NCI-H2029 treated with DMSO at 0.1 percent for 48 hours (cell line): Measurements from ENCODE around the gene PLB1.

Experiments used
- DNase-seq: peaks from one replicate; lab custom pipeline; 2025; lab: John Stamatoyannopoulos, UW

PLB1 gene

DNA sequence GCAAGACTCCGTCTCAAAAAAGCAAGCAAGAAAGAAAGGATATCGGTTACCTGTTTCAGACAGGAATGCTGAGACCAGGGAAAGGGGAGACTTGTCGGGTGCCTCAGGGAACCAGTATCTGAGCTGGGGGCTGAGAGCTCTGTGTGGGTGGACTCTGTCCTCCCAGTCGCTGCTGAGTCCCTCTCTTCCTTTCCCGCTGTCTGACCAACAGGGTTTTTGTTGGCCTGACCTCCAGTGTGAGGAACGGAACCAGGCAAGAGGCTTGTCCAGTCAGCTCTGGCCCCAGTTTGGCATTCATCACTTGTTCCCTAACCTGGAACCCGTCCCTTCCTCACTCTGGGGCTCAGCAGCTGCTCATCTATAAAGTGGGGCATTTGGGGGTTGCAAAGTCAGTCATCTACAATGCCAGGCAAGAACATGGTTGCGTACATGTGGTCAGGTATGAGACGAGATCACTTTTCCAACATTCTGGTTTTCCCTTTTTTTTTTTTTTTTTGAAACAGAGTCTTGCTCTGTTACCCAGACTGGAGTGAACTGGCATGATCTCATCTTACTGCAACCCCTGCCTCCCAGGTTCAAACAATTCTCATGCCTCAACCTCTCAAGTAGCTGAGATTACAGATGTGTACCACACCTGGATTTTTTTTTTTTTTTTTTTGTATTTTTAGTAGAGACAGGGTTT, 116.4 kb downstream of the PLB1 start:
- DNase-seq: no peak

DNA sequence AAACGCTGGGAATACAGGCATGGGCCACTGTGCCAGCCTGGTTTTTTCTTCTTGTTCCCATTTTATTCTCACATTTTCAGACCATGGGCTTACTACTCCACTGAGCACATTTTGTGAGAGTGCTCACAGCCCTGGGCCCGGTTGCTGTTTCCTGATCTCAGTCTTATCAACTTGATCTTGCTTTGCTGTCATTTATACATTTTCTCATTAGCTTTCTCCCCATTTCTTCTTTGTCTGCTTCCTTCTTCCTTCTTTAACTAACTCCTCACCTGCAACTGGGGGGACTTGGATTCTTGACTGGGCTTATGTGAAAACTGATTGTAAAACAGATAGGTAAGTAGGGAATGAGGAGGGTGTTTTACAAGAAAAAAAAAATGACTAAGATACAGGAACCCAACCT, 117.3 kb downstream of the PLB1 start:
- DNase-seq: no peak

DNA sequence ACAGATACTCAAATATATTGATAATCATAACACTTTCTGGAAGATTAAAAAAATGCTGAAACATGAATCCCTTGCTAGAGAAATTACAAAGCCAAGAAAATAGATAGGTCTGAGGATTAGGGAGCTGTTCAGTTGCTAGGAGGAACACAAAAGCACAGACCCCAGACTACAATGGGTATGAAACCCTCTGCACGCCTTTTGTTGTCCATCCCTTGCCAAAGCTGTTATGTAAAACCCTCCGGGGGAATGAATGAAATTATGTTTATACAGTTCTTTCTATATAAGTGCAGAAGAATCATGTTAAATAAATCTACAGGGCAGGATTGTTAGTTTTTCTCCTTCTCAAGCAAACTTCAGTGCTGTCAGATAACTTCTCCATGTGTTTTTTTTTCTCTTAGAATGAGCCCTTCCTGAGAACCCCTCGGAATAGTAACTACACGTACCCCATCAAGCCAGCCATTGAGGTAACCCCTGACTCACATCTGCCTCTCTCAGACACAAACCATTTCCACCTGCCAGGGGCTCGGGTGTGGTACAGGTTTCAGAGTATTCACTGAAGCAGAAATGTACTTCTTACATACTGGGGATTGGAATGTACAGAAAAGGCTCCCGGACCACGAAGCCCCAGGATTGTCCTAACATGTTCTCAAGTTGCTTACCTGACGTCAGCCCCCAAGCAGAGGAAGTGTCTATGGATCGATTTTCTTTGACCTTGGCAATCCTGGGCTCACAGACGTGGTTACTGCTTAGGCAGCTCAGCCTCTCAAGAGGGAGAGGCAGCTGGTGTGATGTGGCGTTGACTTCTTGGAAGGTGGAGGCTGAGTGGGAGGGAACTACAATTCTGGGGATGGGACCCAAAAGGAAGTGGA, 118.0 kb downstream of the PLB1 start:
- DNase-seq: peak; percentile 11

DNA sequence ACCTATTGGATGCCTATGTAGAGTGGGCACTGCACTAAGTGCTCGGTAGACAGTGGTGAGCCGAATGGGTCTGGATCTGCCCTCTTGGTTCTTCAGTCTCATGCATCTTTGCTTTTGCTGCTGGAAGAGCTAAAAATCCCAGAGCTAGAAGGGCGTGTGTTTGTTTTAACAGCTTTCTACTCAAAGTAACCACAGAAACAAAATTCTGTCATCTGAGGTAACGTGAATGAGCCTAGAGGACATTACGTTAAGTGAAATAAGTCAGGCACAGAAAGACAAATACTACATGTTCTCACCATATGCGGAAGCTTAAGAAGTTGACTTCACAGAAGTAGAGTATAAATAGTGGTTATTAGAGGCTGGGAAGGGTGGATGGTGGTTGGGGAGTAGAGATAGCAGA, 119.8 kb downstream of the PLB1 start:
- no peak for DNase-seq

DNA sequence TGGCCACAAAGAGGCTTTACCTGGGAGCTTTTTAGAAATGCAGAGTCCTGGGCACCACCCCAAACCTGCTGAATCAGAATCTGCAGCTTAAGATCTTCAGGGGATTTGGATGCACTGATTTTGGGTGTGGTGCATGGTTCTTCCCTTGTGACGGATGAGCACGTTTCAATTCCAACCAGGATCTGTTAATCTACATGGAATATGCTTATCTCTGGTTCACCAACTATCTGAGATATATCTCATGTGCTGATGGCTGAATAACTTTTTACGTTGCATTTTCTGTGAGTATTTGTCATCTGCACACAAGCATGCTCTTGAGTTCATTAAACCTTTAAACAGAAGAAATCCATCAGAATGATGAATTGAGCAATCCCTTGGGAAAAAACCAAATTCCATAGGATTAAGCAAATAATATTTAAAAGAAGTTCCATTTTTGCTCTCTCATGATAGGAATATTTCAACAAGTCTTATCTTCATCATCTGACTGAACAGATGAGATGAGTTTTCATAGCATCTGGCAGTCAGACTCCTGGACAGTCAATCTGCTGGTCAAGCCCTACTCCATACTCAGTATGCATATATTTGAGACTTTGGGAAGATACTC, 120.6 kb downstream of the PLB1 start:
- no peak for DNase-seq

DNA sequence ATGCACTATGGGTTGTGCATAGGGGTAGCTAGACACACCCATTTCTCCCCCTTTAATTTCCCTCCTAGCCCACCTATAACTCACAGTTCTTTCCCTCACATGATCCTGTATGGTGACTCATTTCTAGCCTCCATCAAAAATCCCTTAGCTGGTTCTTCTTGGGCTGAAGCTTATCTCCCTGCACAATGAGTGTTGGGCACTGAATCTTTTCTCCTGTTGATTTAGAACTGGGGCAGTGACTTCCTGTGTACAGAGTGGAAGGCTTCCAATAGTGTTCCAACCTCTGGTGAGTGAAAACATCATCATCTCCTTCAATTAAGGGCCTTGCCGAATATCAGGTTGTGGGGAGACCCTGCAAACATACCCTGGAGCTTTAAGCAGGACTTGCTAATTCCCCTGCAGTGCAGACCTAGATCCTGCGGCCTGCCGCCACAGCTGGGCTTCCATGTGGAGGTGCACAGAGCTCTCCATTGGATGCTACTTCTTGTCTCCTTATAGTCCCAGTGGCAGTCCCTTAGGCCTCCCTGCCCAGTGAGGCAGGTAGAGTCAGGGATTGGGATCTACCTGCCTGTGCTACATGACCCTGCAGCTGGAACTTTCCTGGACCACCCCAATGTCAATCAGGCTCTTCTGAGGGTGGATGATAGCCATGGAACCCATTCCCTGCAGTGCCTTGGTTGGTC, 121.8 kb downstream of the PLB1 start:
- no peak for DNase-seq

DNA sequence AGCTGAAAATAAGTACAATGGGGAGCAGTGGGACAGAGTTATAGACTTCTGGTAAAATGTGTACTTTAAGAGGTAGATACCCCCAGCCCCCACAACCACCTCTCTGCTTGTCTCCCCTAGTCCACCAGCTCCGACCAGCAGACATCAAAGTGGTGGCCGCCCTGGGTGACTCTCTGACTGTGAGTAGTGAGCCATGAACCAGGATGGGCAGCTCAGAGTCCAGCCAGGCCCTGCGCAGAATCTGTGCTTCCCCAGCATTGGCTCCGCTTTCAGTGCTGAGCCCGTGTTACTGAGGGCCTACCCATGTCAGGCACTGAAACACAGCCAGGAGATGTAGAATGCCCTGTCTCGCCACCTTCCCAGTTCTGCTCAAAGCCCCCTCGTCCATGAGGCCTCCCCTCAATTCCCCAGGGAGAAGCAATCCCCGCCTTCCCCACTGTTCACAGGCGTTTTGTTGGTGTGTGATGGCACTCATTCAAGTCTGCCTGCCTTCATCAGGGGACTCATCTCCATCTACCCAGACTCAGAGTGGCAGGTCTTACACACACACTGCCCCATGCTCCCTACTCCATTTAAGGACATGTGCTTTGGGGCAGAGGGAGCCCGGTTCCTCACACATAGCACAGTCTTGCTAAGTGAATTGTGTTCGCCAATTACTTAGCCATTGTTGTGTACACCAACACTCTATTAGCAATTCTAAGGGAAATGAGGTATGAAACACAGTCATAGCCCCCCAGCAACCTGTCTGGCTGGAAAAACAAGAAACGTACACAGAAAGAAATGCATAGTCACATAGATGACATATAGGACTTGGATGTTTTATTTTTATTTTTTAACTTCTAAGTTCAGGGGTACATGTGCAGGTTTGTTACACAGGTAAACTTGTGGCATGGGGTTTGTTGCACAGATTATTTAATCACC, 122.6 kb downstream of the PLB1 start:
- no peak for DNase-seq

DNA sequence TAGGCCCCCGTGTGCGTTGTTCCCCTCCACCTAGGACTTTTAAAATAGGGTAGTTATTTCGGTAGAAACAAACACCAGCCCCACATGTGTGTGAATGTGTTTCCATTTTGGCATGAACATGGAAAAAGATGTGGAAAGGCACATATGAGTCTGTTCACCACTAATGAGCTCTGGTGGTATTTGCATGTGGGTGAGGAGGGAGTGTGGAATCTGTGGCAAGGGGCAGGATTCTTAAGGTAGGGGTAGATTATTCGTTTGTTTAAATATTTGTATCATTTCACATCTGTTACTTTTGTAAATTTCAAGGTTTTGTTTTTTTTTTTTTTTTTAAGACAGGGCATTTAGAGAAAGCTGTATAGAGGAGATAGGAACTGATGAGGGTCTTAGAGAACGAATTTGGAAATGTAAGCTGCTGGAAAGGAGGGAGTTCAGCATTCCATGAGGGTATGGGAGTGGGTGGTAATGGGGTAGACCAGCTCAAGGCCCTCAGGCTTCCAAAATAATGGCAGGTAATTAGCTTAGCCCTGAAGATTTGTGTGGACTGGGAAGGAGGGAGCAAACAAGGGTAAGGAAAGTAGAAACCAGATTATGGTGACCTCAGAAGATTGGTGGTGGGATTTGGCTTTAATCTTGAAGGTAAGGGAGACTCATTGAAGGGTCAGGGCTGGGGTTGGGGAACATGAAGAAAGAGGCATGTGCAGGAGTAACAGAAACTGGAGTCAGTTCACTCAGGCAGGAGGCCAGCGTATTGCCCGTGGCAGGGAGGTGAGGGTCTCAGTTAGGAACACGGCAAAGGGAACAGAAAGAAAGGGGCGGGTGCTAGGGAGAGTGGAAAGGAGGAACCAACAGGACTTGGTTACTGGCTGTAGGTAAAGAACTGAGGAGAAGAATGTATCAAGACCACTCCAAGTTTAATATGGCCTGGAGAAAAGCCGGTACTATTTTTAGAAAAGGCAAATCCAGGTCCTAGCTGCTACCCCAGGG, 123.6 kb downstream of the PLB1 start:
- no peak for DNase-seq

DNA sequence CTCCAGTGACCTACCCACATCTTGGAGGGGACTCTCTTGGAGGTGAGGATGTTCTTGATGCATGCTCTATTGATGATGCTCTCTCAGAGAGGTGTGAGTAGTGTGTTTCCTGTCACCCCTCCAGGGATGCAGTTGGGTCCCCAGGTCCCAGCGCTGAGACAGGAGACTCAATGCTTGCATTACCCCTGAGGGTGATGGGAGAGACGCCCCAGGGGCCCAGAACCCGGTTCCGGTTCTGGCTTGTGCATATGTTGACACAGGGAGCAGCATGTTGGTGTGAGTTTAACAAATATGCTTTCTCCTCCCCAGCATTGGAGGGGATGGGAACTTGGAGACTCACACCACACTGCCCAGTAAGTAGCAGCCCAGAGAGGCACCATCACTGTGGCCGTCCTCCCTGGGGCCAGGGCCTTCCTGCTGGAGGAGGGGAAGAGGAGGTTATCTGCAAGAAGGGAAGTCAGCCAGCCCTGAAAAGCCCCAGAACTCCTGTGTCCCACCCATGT, 124.5 kb downstream of the PLB1 start:
- no peak for DNase-seq

DNA sequence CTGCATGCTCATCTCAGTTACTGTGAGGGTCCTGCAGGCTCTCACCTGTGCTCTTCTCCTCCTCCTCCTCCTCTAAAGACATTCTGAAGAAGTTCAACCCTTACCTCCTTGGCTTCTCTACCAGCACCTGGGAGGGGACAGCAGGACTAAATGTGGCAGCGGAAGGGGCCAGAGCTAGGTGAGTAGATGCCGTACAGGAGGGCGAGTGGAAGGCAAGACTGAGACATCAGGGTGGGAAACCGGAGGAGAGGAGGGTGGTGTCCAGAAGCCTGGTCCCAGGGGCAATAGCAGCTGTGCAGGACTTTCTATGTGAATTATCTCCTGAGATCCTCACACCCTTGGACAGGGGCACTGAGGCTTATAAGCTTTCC, 124.9 kb downstream of the PLB1 start:
- DNase-seq: no peak

DNA sequence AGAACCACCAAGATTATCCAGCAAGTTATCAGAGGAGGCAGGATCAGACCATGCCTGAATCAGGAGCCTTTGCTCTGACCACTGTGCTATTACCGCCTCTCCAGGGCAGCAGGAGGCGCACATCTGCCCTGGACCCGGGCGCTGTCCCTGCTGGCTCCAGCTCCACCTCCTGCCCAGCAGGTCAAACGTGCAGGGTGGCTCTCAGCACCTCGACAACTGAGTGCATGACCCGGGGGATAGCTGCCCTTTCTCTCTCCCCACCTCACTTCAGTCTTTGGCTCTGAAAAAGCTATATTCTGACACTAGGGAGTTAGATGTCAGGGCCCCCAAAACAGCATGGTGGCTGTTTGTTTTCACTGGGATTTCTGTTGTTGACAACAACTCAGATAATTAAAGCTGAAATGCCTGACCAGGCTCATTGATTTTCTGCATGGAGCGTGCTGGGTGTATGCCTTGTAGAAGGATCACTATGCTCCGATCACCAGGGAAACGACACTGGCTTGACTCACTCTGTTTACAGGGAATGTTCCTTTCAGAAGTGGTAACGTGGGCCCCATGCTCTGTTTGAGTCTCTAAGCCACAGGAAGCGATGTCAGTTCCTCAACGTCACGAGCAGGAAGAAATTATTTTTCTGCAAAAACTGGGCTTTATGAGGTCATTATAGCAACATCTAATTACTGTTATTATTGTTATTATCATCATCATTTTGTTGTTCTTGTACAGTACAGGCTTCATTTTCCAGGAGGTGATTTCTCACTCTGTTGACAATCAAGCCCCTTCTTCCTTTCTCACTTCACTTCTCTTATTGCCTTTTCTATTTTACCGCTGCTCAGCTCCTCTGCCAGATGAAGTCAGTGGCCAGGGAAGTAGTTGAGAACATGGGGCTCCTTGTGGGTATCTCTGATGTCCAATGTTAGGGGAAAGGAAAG, 125.6 kb downstream of the PLB1 start:
- DNase-seq: peak; percentile 36

DNA sequence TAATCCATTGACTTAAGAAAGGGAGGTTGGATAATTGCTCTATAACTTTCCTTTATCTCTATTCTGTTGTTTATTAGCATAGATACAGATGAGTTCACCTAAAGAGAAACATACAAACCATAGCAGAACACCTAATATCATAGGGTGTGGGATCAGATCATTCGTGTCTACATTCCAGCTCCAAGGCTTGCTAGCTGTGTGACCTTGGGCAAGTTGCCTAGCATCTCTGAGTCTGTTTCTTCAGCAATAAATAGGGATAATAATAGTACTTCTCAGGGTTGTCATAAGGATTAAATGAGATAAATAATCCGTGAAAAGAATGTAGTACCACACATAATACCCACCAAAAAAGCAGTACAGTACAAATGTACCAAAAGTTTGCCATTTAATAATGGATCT, 126.2 kb downstream of the PLB1 start:
- DNase-seq: no peak

DNA sequence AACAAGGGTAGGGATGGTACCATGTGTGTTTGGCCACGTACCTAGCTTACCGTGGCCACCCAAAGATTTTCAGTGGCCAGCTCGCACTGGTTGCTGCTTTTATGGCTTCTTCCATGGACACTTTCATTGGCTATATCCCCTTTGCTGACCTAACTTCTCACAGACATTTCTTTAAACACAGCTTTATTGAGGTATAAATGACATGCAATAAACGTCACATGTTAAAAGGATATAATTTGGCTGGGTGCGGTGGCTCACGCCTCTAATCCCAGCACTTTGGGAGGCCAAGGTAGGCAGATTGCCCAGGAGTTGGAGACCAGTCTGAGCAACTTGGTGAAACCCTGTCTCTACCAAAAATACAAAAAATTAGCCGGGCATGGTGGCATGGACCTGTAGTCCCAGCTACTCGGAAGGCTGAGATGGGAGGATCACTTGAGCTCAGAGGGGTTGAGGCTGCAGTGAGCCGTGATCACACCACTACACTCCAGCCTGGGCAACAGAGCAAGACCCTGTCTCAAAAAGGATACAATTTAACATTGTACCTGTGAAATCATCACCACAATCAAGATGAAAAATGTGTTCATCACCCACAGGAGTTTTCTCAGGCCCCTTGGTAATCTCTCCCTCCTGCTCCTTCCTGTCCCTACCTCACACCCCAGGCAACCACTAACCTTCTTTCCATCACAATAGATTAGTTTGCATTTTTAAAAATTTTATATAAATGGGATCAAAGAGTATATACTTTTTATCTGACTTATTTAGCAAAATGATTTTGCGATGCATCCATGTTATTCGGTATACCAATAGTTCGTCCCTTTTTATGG, 127.9 kb downstream of the PLB1 start:
- DNase-seq: no peak

DNA sequence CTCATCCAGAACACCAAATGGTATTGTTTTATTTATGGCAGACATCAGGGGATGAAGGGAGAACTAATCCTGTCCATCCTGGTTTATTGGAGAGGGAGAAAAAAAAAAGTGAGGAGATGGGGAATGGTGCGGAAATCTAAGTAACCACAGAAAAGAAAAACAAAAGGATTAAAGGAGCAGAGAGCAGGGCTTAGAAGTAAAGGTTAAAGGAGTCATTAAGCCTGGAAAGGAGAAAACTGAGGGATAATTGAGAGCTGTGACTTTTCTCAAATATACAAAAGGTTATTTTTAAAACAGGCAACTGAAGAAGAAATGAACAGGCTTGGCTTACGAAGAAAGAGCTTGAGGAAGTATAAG, 128.6 kb downstream of the PLB1 start:
- DNase-seq: no peak

DNA sequence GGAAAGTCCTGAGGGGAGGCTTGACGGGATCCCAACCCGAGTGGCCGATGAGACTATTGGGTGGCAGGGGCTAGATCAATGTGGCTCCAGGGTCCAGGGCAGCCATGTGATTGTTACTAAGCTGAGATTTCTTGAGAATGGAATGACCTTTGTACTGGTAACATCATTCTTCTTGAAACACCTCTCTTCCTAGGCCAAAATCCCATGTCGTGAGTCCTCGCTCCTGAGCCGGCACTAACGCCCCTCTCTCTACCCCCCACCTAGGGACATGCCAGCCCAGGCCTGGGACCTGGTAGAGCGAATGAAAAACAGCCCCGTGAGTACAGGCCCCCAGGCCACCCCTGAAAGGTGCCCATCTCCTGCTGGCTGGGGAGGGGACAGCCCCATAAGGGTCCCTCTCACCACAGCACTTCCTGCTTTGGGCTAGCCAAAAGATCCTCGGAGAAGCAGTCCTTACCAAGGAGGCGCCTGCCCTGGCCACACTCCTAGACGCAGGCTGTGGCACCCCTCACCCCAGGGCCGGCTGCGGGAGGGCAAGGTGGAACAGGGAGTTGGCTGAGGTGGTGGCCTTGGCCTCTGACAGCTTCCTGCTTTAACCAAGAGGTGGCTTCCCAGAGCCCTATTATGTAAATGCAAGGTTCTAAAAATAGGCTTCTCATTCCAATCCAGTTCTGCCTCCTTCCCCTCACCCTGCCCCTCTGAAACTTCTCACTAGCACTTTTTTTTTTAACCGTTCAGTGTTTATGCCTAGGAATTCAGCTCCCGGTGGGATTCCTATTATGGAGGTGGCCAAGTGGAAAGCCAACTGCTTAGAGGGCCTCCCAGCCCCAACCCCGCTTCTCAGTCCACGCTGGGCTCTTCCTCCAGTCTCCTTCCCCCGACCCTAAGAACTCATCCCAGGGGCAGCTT, 129.2 kb downstream of the PLB1 start:
- DNase-seq: no peak

DNA sequence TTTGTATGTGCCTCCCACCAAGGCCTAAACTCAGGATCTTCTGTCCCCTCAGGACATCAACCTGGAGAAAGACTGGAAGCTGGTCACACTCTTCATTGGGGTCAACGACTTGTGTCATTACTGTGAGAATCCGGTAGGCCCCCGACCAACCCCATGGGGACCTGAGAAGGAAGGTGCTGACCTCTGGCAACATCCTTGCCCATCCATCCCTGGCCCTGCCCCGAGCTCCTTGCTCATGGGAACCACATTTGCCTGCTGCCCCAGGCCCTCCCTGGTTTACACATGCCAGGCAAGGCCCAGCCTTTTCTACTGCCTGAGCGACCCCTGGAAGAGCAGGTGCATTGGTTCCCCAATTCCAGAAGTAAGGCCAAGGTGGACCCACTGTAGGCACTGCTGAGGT, 130.5 kb downstream of the PLB1 start:
- no peak for DNase-seq

DNA sequence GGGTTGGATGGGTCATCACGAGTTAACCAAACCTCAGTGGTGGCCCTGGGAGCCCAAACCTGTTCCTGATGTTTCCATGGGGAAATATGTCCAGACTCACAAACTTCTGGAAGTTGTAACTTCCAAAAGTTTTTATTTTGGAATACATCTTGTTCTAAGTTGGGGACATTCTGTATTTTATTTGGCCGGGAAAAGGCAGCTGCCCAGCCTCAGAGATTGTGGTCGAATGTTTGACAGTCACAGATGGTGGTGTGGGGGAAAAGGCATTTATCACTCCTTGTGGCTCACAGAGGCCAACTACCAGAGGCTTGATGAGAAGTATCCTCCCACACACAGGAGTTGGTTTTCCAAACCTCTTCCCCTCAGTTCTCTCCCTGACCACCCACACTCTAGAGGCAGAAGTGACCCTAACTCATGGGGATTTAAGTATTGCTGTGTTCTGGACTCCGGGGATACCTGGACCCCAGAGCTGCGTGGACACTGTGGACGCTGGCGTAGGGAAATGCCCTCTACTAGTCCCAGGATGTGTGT, 131.1 kb downstream of the PLB1 start:
- no peak for DNase-seq
